HepG2 (cell line): ENCODE results near the gene CARMIL1. TPM values are rescaled to one million over a fixed set of nuclear protein-coding genes. Genes with fewer than 3 reads are reported as not detected.

Experiments
- BRF2 ChIP-seq: sonication (generic); formaldehyde crosslinking; IDR thresholded peaks from 2 replicates; pipeline ENCODE4 v1.8.1; 2022; ENCODE audit warnings: mild to moderate bottlenecking, missing genetic modification reagents
- CREB1 ChIP-seq, 2 experiments: fragments of 450-650 bp in 1 of 2; IDR thresholded peaks; 2 replicates each; pipeline ENCODE4 v1.6.1; 2016 to 2017; ENCODE audit warnings: control low read depth in 1 of 2, mild to moderate bottlenecking in 1 of 2, missing compliant biosample characterization in 1 of 2, missing genetic modification characterization in 1 of 2
- CREM ChIP-seq, 2 experiments: sonication (generic) in 1 of 2; formaldehyde crosslinking in 1 of 2; IDR thresholded peaks; 2 replicates each; pipeline versions ENCODE4 v1.4.0 to v1.6.1; 2016 to 2020; ENCODE audit warnings: antibody characterized with exemption in 1 of 2, mild to moderate bottlenecking in 1 of 2, missing genetic modification reagents in 1 of 2
- FOSL2 ChIP-seq: sonication (generic); formaldehyde crosslinking; IDR thresholded peaks from 2 replicates; pipeline ENCODE4 v1.4.0; 2020; ENCODE audit warnings: missing genetic modification reagents
- GFI1 ChIP-seq: sonication (generic); formaldehyde crosslinking; IDR thresholded peaks from 2 replicates; pipeline ENCODE4 v1.5.0; 2020; ENCODE audit warnings: missing genetic modification reagents, mild to moderate bottlenecking, borderline replicate concordance
- KDM3A ChIP-seq: IDR thresholded peaks from 2 replicates; pipeline ENCODE4 v1.6.1; 2018; ENCODE audit warnings: low read depth, missing compliant biosample characterization
- MED8 ChIP-seq: sonication (generic); formaldehyde crosslinking; IDR thresholded peaks from 2 replicates; pipeline ENCODE4 v1.8.1; 2023; ENCODE audit warnings: mild to moderate bottlenecking, missing genetic modification reagents; ENCODE audit not compliant: insufficient replicate concordance
- NR2C2 ChIP-seq: sonication (generic); formaldehyde crosslinking; IDR thresholded peaks from 2 replicates; pipeline ENCODE4 v1.4.0; 2020; ENCODE audit warnings: missing genetic modification reagents, mild to moderate bottlenecking, moderate library complexity, borderline replicate concordance
- SOX13 ChIP-seq, 3 experiments: fragments of 450-650 bp in 1 of 3; sonication (generic) in 1 of 3; formaldehyde crosslinking in 1 of 3; IDR thresholded peaks in 2 of 3; conservative IDR thresholded peaks in 1 of 3; 2 replicates each; pipeline versions ENCODE4 v1.5.0 to v1.6.1; 2016 to 2020; ENCODE audit warnings: antibody characterized with exemption in 1 of 3, mild to moderate bottlenecking in 1 of 3, missing compliant biosample characterization in 1 of 3, missing genetic modification reagents in 1 of 3, moderate library complexity in 1 of 3
- SUZ12 ChIP-seq: fragments of 150-350 bp; IDR thresholded peaks from 2 replicates; pipeline ENCODE4 v1.6.1; 2014; ENCODE audit warnings: low read depth, low read length
- TCF7L2 ChIP-seq: IDR thresholded peaks from 2 replicates; pipeline ENCODE4 v1.6.1; 2011; ENCODE audit warnings: mild to moderate bottlenecking, low read depth, low read length, moderate library complexity
- USF2 ChIP-seq, 2 experiments: sonication (generic) in 1 of 2; formaldehyde crosslinking in 1 of 2; IDR thresholded peaks; 2 replicates each; pipeline versions ENCODE4 v1.5.1 to v1.6.1; 2011 to 2020; ENCODE audit warnings: borderline replicate concordance in 1 of 2, low read depth in 1 of 2, low read length in 1 of 2, mild to moderate bottlenecking in 1 of 2, missing genetic modification reagents in 1 of 2, moderate library complexity in 1 of 2
- ZBTB37 ChIP-seq: sonication (generic); formaldehyde crosslinking; IDR thresholded peaks from 2 replicates; pipeline ENCODE4 v1.4.0; 2020; ENCODE audit warnings: mild to moderate bottlenecking, missing genetic modification reagents
- ZNF121 ChIP-seq: sonication (generic); formaldehyde crosslinking; IDR thresholded peaks from 2 replicates; pipeline ENCODE4 v1.5.0; 2020; ENCODE audit warnings: mild to moderate bottlenecking, missing genetic modification reagents
- ZNF343 ChIP-seq: sonication (generic); formaldehyde crosslinking; IDR thresholded peaks from 2 replicates; pipeline ENCODE4 v1.4.0; 2020; ENCODE audit warnings: mild to moderate bottlenecking, missing genetic modification reagents
- ZNF44 ChIP-seq: sonication (generic); formaldehyde crosslinking; IDR thresholded peaks from 2 replicates; pipeline ENCODE4 v1.5.1; 2020; ENCODE audit warnings: mild to moderate bottlenecking, missing genetic modification reagents
- ZNF563 ChIP-seq: sonication (generic); formaldehyde crosslinking; IDR thresholded peaks from 2 replicates; pipeline ENCODE4 v1.8.0; 2022; ENCODE audit warnings: mild to moderate bottlenecking, moderate library complexity, missing genetic modification reagents
- ZNF652 ChIP-seq: IDR thresholded peaks from 2 replicates; pipeline ENCODE4 v1.6.1; 2016; ENCODE audit warnings: low read depth, borderline replicate concordance
- polyA plus RNA-seq, 8 experiments: library from polyadenylated mRNA; depleted of rRNA in 3 of 8; stranded (reverse) in 7 of 8; unstranded in 1 of 8; fragments of >200 nt; fragmentation: Illumina TruSeq in 4 of 8; extraction: Trizol in 4 of 8; gene quantifications; 2 replicates each; pipeline versions ENCODE4 v1.2.1 to v1.2.3, GENCODE V29; 2011 to 2016; ENCODE audit warnings: low read depth in 4 of 8, missing spikeins in 1 of 8, mixed read lengths in 1 of 8; ENCODE audit not compliant: insufficient read depth in 1 of 8
- total RNA-seq, 5 experiments: library from RNA; depleted of rRNA; stranded (reverse); fragments of >200 nt; fragmentation: Illumina TruSeq; extraction: Trizol; gene quantifications; 2 replicates each; pipeline ENCODE4 v1.2.3, GENCODE V29; 2016; ENCODE audit warnings: low read depth in 1 of 5
- TF ChIP-seq, protein P1 (sequence below): sonication (generic); formaldehyde crosslinking; IDR thresholded peaks from 2 replicates; pipeline ENCODE4; 2020; ENCODE audit warnings: missing genetic modification reagents, mild to moderate bottlenecking, borderline replicate concordance

CARMIL1 gene
- total and polyA plus RNA-seq, 2 of the 13 experiments (the other 11 are each of a cell fraction or from before 2014, with no cell fraction given): 1.8 to 2.6 TPM

DNA sequence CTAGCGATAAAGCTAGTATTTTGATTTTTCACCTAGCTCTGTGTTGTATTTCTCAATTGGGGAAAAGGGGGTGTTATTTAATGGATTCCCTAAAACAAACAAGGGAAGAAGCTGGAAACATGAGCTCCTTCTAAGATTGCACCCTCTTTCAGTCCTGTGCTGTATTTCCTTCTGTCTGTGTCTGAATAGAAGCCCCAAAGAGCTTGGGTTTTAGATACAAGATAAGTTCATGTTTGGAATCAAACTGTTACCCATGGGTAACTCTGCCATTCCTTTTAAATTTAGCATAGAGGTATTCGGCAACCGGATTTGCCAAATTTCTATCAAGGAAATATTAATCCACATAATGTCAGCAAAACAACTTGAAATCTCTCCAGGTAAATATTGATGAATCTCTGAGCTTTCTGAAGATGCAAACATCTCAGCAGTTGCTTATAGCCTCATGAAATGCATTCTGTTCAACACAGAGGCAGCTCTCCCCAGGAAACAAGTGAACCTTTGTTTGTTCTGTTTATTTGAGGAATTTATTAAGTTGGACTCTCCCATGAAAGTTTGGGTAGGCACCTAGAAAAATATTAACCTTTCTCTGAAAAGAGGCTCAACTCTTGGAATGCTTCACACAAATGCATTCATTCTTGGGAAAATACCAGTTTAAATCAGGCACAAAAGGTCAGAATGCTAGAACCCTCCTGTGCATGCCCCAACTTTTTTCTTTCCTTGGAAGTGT is 362.9 kb downstream of the CARMIL1 start (continued):
- TF ChIP-seq ZBTB37 (no peak; the same call in 1 of the 2 replicates), USF2 (IDR thresholded peaks at IDR 0.05; ENCODE audit: low read depth, low read length) (no peak), USF2 (CRISPR knock-in tag; IDR thresholded peaks at IDR 0.05; ENCODE audit: borderline replicate concordance) (no peak), GFI1 (CRISPR knock-in tag) (peak; percentile 95), FOSL2 (peak; percentile 45; the same call in 1 of the 2 replicates), KDM3A (CRISPR knock-in tag) (no peak), SUZ12 (no peak), CREM (IDR thresholded peaks at IDR 0.05) (peak; percentile 72), CREM (CRISPR knock-in tag; IDR thresholded peaks at IDR 0.05) (no peak), SOX13 (IDR thresholded peaks at IDR 0.05) (peak; percentile 41; the same call in 1 of the 2 replicates), SOX13 (CRISPR knock-in tag; conservative IDR thresholded peaks at IDR 0.05 in 1 of 2, IDR thresholded peaks at IDR 0.05 in 1 of 2) (peak in 1 of 2 experiments; percentile 85; a peak in 2 of 4 replicates), ZNF44 (CRISPR knock-in tag) (no peak), MED8 (CRISPR knock-in tag) (no peak), ZNF652 (CRISPR knock-in tag) (peak; percentile 12; the same call in 1 of the 2 replicates), CREB1 (IDR thresholded peaks at IDR 0.05) (no peak), CREB1 (CRISPR knock-in tag; IDR thresholded peaks at IDR 0.05) (0 out of 2 replicates have a peak, but pooled peaks have one; percentile 36), BRF2 (no peak), ZNF563 (CRISPR knock-in tag) (no peak), TCF7L2 (no peak), ZNF343 (CRISPR knock-in tag) (no peak), NR2C2 (CRISPR knock-in tag) (0 out of 2 replicates have a peak, but pooled peaks have one; percentile 34), ZNF121 (CRISPR knock-in tag) (0 out of 2 replicates have a peak, but pooled peaks have one; percentile 2)
- TF ChIP-seq, protein P1, sequence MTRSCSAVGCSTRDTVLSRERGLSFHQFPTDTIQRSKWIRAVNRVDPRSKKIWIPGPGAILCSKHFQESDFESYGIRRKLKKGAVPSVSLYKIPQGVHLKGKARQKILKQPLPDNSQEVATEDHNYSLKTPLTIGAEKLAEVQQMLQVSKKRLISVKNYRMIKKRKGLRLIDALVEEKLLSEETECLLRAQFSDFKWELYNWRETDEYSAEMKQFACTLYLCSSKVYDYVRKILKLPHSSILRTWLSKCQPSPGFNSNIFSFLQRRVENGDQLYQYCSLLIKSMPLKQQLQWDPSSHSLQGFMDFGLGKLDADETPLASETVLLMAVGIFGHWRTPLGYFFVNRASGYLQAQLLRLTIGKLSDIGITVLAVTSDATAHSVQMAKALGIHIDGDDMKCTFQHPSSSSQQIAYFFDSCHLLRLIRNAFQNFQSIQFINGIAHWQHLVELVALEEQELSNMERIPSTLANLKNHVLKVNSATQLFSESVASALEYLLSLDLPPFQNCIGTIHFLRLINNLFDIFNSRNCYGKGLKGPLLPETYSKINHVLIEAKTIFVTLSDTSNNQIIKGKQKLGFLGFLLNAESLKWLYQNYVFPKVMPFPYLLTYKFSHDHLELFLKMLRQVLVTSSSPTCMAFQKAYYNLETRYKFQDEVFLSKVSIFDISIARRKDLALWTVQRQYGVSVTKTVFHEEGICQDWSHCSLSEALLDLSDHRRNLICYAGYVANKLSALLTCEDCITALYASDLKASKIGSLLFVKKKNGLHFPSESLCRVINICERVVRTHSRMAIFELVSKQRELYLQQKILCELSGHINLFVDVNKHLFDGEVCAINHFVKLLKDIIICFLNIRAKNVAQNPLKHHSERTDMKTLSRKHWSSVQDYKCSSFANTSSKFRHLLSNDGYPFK (CRISPR knock-in tag): no peak
